EL (cell line): Measurements from ENCODE around the gene MRPS5.

Experiments
- DNase-seq: peaks from one replicate; pipeline ENCODE4 v3.0.0-alpha.2; 2016

The MRPS5 gene

DNA sequence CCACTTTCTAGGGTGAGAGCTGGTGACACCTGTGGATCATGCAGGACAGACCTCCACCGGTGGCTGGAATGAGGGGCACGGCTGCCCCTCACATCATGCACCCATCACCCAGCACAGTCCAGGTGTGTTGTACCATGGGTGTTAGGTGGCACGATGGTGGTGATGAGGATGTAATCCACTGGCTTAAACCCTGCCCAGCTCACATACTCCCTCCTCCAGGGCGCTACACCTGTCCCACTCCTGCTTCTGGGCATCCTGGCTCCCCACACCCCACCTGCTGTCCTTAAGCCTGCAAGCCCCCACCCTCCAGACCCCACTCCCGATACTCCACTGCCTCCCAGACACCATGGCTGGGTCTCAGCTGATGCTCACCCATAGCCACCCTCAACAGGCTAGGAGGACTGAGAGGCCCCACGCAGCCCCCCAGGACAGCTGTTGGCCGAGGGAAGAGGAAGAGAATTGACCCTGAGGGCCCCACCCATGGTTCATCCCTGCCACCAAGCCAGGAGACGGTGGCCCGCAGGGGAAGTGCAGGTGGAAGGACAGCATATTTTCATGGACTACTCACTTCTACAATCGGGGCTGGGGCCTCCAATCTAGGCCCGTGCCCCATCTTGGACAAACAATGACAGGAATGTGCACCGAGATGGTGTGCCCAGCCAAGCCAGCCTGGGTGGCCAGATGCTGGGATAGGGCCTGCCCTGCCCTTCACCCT is 61.8 kb downstream of the MRPS5 start:
- no peak for DNase-seq

- no peak for DNase-seq
These were observed 62.5 kb downstream of the MRPS5 start for GRCh38 chr2:95058989-95059641.

GRCh38 chr2:95058466-95058988 is 63.1 kb downstream of the MRPS5 start:
- no peak for DNase-seq

DNA sequence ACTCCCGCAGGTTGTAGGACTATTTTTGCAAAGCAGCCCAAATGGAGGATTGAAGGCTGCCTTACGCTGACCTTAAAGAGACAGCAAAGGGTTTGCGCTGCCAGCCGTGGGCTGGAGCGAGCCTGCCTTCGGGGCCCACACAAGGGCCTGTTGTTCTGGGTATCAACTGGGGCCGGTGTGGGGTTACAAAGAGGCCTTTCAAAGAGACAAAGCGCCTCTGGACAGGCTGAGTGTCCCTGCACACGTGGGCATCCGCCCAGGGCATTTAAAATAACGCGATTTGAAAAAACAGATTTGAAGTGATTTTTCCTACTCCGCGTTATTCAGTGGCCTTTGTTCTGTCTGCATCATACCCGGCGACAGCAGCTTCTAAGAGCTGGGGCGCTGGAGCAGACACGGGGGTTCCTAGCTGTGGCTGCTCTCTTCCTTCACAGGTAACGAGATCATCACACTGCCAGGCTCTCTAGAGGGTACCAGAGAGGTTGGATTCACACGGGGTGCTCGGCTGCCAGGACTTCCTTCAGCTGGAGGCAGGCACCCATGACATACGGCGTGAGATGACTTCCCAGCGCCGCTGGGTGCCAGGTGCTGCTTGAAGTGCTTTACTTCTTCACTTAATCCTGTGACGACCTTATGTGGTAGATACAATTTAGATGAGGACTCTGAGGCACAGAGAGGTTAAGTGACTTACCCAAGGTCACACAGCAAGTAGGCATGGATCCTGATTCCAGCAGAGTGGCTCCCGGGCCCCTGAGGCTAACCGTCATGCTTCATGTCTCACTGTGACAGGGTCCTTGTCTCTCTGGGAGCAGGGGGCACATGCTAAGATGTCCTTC is 63.9 kb downstream of the MRPS5 start:
- DNase-seq: no peak

DNA sequence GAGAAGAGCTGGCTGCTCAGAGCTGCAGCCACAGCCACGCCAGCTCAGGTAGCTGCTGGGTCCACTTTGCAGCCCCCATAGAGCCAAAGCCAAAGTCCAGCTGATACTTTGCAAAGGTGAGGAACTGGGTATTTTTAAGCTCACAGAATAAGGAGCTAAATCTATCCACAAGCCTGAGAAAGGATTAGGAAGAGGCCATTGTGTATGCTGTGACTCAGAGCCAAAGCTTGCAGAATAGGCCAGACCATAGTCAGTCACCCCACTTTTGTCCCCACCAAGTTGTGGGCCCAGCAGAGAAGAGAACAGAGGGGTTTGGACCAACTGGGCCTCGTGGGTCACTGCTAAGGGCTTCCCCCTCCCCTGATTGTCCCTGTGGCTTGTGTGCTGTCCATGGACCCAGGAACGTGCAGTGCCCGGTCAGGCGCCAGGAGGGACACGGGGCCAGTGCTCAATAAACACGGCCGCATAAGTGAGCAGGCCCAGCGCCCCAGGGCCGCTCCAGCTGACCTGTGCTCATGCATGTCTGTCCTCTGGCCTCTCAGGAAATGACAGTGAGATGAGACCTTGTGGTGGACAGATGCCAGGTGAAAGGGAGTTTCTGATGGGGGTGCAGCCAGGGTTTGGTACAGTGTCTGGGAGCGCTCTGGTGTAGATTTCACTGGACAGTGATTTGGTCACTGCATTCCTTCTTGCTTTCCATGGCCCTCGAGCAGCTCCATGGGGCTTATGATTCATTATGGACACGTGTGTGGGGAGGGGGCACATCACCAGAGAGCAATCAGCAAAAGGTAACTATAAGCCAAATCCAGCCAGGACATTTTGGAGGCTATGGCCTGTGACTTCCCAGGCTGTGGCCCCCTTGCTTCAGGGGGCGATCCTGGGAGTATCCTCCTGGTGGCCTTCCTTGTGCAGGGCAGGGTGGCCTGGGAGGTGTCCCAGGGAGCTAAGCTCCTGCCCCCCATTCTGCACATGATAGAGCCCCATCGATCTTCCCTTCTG is 64.8 kb downstream of the MRPS5 start:
- peak; percentile 46 for DNase-seq

DNA sequence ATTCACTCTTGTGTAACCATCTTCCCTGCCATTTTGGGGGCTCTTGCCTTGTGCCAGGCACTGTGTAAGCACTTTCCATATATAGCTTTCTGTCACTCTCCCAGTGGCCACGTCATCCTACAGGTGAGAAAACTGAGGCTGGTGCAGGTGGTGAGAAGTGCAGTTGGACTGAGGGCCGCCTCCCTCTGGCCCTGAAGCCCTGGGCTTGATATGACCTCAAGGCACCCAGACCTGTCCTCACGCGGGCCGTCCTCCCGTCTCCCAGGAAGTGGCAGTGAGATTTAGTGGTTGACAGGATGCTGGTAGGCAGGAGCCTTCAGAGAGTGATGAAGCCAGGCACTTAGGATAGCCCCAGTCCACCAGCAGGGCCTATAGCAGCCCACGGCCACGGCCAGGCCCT is 65.6 kb downstream of the MRPS5 start:
- no peak for DNase-seq

DNA sequence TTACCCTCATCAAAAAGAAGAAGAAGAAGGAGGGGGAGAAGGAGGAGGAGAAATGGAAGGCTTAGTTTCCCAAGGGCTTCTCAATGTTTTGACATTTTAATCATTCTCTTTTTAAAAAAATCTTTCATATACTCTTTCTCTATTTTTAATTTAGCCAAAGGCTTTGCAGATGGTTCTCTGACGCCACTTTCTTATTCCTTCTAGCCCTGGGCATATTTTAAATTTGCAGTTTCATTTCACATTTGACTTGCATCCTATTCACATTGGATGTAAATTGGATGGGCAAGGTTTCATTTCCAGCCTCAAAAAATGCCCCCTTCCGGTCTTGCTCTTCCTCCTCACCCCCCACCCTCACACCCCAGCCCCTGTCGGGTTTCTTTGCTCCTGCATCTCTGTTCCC is 66.3 kb downstream of the MRPS5 start:
- no peak for DNase-seq

DNA sequence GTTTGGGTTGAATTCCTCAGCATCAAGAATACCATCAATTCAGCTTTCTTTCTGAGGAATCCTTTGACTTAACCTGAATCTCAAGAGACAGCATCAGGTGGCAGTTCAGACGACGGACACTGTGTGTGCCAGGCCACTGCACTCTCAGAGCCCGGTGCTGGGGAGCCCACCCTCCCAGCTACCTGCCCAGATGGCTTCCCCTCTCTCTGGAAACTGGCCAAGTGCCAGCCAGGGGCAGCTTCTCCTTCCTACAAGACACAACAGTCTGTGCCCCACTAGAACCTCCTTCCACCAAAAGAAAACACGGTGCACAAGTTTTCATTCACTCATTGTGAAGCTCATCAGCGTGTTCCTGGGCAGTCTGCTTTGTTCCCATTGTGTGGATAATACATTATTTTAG is 67.6 kb downstream of the MRPS5 start:
- no peak for DNase-seq

- DNase-seq: no peak
These were observed 68.1 kb downstream of the MRPS5 start for GRCh38 chr2:95053543-95053942.

DNA sequence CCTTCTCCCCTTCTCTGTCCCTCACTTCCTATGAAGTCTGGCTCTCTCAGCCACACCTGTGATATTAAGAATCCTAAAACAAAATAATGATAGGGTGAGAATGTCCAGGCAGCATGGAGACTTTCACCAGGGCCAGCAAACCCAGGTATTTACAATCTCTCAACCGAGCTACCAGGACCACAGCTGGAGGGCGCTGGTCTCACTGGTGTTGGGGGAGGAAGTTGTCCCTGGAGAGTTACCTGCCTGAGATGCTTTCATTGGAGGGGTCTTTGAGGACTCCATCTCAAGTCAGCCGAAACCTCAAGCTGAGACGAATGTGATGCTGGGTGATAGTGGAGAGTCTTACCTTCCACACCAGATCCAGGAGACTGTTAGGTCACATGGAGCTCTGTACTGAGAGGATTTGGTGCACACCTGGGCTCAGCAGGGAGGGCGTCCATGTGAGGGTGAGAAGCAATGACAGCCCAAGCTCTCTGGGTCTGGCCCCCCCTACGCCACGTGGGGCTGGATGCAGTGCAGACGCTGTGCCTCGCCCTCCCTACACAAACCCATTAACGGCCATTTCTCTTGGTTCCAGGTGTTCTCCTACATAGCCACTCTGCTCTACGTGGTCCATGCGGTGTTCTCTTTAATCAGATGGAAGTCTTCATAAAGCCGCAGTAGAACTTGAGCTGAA is 68.7 kb downstream of the MRPS5 start:
- DNase-seq: no peak

DNA sequence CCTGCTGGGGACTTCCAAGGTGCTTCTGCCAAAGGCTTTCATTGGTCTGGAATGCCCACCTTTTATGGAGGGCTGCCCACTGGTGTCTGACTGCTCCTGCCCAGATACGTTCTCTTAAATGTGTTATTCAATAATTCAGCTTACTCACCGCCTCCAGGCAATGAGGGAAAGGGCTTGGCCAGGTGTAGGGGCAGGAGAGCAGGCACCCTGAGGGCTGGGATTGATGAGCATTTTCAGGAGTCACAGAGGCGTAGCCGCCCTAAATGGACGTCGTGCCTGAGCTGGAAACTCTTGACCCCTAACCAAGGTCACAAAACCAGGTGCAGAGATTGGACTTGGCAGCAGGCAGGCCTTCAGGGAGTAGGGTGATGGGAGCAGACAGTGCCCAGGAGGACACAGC is 69.3 kb downstream of the MRPS5 start:
- no peak for DNase-seq

DNA sequence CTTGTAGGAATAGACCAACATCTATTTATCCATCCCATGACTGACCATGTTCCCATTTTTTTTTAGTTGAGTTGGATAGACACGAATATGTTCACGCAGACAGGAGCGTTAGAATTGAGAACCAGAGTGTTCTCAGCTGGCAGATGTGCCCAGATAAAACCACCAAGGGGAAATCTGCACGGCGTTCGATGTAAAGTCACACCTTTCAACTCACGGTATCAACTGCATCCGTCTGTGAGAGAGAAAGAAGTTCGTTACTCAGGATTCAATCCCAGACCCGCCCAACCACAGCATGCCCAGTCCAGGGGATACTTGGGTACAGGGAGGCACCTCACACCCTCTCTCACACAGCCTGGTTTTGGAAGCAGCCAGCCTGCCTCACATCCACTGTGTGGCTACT is 70.0 kb downstream of the MRPS5 start:
- DNase-seq: no peak

GRCh38 chr2:95050385-95051300 is 71.0 kb downstream of the MRPS5 start:
- DNase-seq: no peak

DNA sequence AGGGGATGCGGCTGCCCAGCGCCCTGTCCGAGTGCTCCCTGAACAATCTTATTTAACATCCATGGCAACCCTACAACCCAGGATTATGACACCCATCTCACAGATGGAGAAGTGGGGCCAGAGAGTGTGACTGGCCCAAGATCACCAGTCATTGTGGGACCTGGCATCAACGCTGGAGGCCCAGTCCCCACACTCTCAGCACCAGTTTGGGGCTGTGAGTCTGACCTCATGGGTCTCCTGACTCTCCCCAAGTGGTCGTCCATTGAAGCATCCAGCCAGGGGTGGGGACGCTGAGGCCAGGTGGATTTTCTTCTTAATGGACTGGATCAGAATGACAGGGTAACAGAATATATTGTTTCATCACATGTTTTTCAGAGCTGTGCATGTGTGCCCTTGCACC is 71.6 kb downstream of the MRPS5 start:
- no peak for DNase-seq

DNA sequence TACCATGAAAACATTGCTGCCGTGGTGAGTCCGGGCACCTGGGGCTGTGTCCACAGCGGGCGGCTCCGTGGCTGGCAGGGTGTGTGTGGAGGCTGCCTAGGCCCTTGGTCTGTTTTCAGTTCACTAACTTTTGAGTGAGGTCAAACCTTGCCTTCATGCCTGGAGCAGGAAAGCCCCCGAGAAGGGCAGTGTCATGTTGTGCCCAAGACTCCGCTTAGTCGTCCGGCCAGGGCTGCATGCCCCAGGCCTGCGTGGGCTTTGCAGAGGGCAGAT is 72.0 kb downstream of the MRPS5 start:
- DNase-seq: no peak

- no peak for DNase-seq
These were observed 72.6 kb downstream of the MRPS5 start for GRCh38 chr2:95048825-95049682.

DNA sequence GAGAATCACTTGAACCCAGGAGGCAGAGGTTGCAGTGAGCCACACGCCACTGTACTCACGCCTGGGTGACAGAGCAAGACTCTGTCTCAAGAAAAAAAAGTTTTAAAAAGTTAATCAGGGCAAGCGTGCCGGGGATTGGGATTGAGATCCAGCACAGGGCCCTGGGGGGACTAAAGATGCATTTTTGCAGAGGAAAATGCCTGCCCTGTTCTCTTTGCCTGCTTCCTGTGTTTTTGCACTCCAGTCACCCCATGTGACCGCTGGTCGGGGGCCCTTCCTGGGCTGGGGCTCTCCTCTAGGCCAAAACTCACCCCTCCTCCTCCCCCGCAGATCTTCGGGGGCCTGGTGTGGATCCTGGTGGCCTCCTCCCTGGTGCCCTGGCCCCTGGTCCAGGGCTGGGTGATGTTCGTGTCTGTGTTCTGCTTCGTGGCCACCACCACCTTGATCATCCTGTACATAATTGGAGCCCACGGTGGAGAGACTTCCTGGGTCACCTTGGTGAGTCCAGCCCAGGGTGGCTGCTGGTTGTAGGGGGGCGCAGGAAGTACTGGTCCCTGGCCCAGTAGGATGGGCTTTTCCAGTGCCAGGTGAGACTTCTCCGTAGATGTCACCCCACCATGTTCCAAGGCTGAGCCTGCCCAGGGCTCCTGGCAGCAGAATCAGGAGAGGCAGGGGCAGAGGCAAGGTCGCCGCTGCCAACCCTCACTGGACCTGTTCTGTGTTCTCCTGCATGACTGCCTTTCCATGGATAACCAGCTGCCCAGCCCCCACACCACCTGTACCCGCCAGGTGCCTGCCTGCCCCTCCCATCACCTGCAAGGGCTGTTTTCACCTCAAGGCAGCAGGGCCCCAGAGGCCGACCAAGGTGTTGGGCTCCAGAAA is 73.7 kb downstream of the MRPS5 start:
- DNase-seq: no peak

- no peak for DNase-seq
These were observed 75.1 kb downstream of the MRPS5 start for GRCh38 chr2:95046371-95047112.
